ENCODE measurements around the gene MPP4.

- TF ChIP-seq, protein P1, sequence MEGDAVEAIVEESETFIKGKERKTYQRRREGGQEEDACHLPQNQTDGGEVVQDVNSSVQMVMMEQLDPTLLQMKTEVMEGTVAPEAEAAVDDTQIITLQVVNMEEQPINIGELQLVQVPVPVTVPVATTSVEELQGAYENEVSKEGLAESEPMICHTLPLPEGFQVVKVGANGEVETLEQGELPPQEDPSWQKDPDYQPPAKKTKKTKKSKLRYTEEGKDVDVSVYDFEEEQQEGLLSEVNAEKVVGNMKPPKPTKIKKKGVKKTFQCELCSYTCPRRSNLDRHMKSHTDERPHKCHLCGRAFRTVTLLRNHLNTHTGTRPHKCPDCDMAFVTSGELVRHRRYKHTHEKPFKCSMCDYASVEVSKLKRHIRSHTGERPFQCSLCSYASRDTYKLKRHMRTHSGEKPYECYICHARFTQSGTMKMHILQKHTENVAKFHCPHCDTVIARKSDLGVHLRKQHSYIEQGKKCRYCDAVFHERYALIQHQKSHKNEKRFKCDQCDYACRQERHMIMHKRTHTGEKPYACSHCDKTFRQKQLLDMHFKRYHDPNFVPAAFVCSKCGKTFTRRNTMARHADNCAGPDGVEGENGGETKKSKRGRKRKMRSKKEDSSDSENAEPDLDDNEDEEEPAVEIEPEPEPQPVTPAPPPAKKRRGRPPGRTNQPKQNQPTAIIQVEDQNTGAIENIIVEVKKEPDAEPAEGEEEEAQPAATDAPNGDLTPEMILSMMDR (conservative IDR thresholded peaks at IDR 0.05) = no peak
- no peak for TF ChIP-seq EZH2 (IDR thresholded peaks at IDR 0.05; ENCODE audit: low read depth)
These were observed 67.9 kb downstream of the MPP4 start for GRCh38 chr2:201630577-201630976.

All from PC-9 (cell line).